ENCODE measurements around the gene SYNCRIP. TPM values are rescaled to one million over a fixed set of nuclear protein-coding genes. Genes with fewer than 3 reads are reported as not detected.

SYNCRIP gene
- total and polyA plus RNA-seq, 2 of the 13 experiments (the other 11 are each of a cell fraction or from before 2014, with no cell fraction given) = 8.1 to 112 TPM

DNA sequence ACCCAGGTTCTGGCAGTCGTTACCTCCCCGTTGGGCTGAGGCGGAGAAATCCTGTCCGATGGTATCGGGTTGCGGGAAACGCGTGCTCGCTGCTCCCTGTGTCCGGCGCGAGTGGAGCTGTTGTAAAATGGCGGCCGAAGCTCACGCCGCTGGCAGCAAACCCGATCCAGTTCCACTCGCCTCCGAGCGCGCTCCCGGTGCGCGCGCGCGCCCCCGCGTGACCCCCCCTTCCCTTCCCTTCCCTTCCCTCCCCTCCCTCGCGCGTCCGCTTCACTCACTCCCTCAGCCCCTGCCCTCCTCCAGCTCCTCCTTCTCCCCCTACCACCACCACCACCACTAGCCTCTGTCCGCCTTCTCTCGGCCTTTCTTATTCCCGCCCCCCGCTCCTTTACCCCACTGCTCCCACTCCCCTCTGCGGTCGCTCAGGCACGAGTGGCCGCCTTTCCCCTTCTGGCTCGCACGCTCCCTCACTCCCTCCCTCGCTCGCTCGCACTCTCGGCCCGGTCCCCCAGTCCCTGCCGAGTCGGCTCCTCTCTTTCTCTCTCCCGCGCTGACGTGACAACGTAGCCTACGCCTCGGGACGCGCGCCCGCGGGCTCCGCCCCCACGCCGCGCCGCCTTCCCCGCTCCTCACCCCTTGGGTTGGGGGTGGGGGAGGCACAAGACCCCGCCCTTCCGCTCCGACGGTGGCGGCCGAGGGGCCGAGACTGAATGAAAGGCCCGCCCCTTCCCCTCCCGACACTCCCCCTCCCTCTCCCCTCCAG lies at the start of gene SYNCRIP (continued):
- TF ChIP-seq, protein P1, sequence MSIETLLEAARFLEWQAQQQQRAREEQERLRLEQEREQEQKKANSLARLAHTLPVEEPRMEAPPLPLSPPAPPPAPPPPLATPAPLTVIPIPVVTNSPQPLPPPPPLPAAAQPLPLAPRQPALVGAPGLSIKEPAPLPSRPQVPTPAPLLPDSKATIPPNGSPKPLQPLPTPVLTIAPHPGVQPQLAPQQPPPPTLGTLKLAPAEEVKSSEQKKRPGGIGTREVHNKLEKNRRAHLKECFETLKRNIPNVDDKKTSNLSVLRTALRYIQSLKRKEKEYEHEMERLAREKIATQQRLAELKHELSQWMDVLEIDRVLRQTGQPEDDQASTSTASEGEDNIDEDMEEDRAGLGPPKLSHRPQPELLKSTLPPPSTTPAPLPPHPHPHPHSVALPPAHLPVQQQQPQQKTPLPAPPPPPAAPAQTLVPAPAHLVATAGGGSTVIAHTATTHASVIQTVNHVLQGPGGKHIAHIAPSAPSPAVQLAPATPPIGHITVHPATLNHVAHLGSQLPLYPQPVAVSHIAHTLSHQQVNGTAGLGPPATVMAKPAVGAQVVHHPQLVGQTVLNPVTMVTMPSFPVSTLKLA (IDR thresholded peaks at IDR 0.05) = 0 out of 2 replicates have a peak, but pooled peaks have one; percentile 23
- TF ChIP-seq ZZZ3 (CRISPR knock-in tag; IDR thresholded peaks at IDR 0.05; ENCODE audit: borderline replicate concordance) (no peak), NFYB (CRISPR knock-in tag; IDR thresholded peaks at IDR 0.05) (0 out of 2 replicates have a peak, but pooled peaks have one; percentile 13), SRY (CRISPR knock-in tag; IDR thresholded peaks at IDR 0.05) (no peak), TP53 (CRISPR knock-in tag; conservative IDR thresholded peaks at IDR 0.05) (no peak), SALL2 (CRISPR knock-in tag; IDR thresholded peaks at IDR 0.05) (no peak; the same call in none of the 2 replicates), POLR2A (IDR thresholded peaks at IDR 0.05; ENCODE audit: insufficient read depth in 1 of 2, low read depth in 2 of 2, low read length in 2 of 2) (peak; percentile 79 to 97), TAF1 (CRISPR knock-in tag; IDR thresholded peaks at IDR 0.05) (peak; percentile 81), NR2F2 (IDR thresholded peaks at IDR 0.05; ENCODE audit: borderline replicate concordance, low read depth) (no peak), KAT8 (CRISPR knock-in tag; IDR thresholded peaks at IDR 0.05) (no peak), SP140L (CRISPR knock-in tag; IDR thresholded peaks at IDR 0.05; ENCODE audit: borderline replicate concordance) (no peak), GATAD1 (CRISPR knock-in tag; IDR thresholded peaks at IDR 0.05) (peak; percentile 64; the same call in 1 of the 2 replicates), ZNF33B (CRISPR knock-in tag; IDR thresholded peaks at IDR 0.05) (no peak; the same call in 1 of the 2 replicates), SNRNP70 (IDR thresholded peaks at IDR 0.05; ENCODE audit: low read depth, low read length) (no peak), ZC3H4 (CRISPR knock-in tag; IDR thresholded peaks at IDR 0.05; ENCODE audit: borderline replicate concordance) (0 out of 2 replicates have a peak, but pooled peaks have one; percentile 30)
- TF ChIP-seq, protein P2, sequence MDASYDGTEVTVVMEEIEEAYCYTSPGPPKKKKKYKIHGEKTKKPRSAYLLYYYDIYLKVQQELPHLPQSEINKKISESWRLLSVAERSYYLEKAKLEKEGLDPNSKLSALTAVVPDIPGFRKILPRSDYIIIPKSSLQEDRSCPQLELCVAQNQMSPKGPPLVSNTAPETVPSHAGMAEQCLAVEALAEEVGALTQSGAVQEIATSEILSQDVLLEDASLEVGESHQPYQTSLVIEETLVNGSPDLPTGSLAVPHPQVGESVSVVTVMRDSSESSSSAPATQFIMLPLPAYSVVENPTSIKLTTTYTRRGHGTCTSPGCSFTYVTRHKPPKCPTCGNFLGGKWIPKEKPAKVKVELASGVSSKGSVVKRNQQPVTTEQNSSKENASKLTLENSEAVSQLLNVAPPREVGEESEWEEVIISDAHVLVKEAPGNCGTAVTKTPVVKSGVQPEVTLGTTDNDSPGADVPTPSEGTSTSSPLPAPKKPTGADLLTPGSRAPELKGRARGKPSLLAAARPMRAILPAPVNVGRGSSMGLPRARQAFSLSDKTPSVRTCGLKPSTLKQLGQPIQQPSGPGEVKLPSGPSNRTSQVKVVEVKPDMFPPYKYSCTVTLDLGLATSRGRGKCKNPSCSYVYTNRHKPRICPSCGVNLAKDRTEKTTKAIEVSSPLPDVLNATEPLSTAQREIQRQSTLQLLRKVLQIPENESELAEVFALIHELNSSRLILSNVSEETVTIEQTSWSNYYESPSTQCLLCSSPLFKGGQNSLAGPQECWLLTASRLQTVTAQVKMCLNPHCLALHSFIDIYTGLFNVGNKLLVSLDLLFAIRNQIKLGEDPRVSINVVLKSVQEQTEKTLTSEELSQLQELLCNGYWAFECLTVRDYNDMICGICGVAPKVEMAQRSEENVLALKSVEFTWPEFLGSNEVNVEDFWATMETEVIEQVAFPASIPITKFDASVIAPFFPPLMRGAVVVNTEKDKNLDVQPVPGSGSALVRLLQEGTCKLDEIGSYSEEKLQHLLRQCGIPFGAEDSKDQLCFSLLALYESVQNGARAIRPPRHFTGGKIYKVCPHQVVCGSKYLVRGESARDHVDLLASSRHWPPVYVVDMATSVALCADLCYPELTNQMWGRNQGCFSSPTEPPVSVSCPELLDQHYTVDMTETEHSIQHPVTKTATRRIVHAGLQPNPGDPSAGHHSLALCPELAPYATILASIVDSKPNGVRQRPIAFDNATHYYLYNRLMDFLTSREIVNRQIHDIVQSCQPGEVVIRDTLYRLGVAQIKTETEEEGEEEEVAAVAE (CRISPR knock-in tag; IDR thresholded peaks at IDR 0.05; ENCODE audit: borderline replicate concordance) = no peak
- TF ChIP-seq, protein P3, sequence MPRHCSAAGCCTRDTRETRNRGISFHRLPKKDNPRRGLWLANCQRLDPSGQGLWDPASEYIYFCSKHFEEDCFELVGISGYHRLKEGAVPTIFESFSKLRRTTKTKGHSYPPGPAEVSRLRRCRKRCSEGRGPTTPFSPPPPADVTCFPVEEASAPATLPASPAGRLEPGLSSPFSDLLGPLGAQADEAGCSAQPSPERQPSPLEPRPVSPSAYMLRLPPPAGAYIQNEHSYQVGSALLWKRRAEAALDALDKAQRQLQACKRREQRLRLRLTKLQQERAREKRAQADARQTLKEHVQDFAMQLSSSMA (CRISPR knock-in tag; IDR thresholded peaks at IDR 0.05) = 0 out of 2 replicates have a peak, but pooled peaks have one; percentile 25
- TF ChIP-seq, protein P4, sequence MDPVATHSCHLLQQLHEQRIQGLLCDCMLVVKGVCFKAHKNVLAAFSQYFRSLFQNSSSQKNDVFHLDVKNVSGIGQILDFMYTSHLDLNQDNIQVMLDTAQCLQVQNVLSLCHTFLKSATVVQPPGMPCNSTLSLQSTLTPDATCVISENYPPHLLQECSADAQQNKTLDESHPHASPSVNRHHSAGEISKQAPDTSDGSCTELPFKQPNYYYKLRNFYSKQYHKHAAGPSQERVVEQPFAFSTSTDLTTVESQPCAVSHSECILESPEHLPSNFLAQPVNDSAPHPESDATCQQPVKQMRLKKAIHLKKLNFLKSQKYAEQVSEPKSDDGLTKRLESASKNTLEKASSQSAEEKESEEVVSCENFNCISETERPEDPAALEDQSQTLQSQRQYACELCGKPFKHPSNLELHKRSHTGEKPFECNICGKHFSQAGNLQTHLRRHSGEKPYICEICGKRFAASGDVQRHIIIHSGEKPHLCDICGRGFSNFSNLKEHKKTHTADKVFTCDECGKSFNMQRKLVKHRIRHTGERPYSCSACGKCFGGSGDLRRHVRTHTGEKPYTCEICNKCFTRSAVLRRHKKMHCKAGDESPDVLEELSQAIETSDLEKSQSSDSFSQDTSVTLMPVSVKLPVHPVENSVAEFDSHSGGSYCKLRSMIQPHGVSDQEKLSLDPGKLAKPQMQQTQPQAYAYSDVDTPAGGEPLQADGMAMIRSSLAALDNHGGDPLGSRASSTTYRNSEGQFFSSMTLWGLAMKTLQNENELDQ (CRISPR knock-in tag; IDR thresholded peaks at IDR 0.05; ENCODE audit: borderline replicate concordance) = no peak
- TF ChIP-seq, protein P5, sequence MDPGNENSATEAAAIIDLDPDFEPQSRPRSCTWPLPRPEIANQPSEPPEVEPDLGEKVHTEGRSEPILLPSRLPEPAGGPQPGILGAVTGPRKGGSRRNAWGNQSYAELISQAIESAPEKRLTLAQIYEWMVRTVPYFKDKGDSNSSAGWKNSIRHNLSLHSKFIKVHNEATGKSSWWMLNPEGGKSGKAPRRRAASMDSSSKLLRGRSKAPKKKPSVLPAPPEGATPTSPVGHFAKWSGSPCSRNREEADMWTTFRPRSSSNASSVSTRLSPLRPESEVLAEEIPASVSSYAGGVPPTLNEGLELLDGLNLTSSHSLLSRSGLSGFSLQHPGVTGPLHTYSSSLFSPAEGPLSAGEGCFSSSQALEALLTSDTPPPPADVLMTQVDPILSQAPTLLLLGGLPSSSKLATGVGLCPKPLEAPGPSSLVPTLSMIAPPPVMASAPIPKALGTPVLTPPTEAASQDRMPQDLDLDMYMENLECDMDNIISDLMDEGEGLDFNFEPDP (CRISPR knock-in tag; conservative IDR thresholded peaks at IDR 0.05) = no peak

All from HepG2 (cell line).